Ishikawa (cell line): ENCODE results near the gene EVC2.
A peak's percentile ranks its signal among the peaks of the same experiment; 100 is the strongest.

Source experiments
- CEBPB ChIP-seq: IDR thresholded peaks from 2 replicates; pipeline ENCODE4 v1.6.1; 2012
- CREB1 ChIP-seq: IDR thresholded peaks from 2 replicates; pipeline ENCODE4 v1.6.1; 2012; ENCODE audit warnings: low read depth
- EGR1 ChIP-seq: IDR thresholded peaks from 2 replicates; pipeline ENCODE4 v1.6.1; 2012
- EP300 ChIP-seq: IDR thresholded peaks from 2 replicates; pipeline ENCODE4 v1.6.1; 2012; ENCODE audit warnings: borderline replicate concordance
- FOXM1 ChIP-seq: IDR thresholded peaks from 2 replicates; pipeline ENCODE4 v1.6.1; 2012; ENCODE audit warnings: low read depth, borderline replicate concordance
- MAX ChIP-seq: IDR thresholded peaks from 2 replicates; pipeline ENCODE4 v1.6.1; 2012
- NFIC ChIP-seq: IDR thresholded peaks from 2 replicates; pipeline ENCODE4 v1.6.1; 2012
- RAD21 ChIP-seq: IDR thresholded peaks from 2 replicates; pipeline ENCODE4 v1.6.1; 2012; ENCODE audit warnings: low read depth
- REST ChIP-seq: IDR thresholded peaks from 2 replicates; pipeline ENCODE4 v1.6.1; 2012; ENCODE audit warnings: low read depth, mild to moderate bottlenecking
- TAF1 ChIP-seq: IDR thresholded peaks from 2 replicates; pipeline ENCODE4 v1.6.1; 2012; ENCODE audit warnings: low read depth, mild to moderate bottlenecking
- TCF12 ChIP-seq: IDR thresholded peaks from 2 replicates; pipeline ENCODE4 v1.6.1; 2012; ENCODE audit warnings: low read depth
- TEAD4 ChIP-seq: IDR thresholded peaks from 2 replicates; pipeline ENCODE4 v1.6.1; 2012
- USF1 ChIP-seq: IDR thresholded peaks from 2 replicates; pipeline ENCODE4 v1.6.1; 2012
- YY1 ChIP-seq: IDR thresholded peaks from 2 replicates; pipeline ENCODE4 v1.6.1; 2012; ENCODE audit warnings: low read depth
- ZBTB7A ChIP-seq: IDR thresholded peaks from 2 replicates; pipeline ENCODE4 v1.6.1; 2012; ENCODE audit warnings: low read depth

EVC2 gene

GRCh38 chr4:5611750-5612149 is 96.6 kb downstream of the EVC2 start:
- no peak for TF ChIP-seq FOXM1
- no peak for TF ChIP-seq REST
- no peak for TF ChIP-seq USF1
- TF ChIP-seq TEAD4 = no peak
- no peak for TF ChIP-seq RAD21
- TF ChIP-seq YY1 = no peak
- TF ChIP-seq ZBTB7A = no peak
- TF ChIP-seq CREB1 = no peak
- TF ChIP-seq NFIC = no peak
- no peak for TF ChIP-seq MAX
- no peak for TF ChIP-seq TAF1

- TF ChIP-seq TEAD4 (no peak), CEBPB (no peak), RAD21 (no peak), ZBTB7A (no peak), CREB1 (no peak), YY1 (no peak), TAF1 (no peak), TCF12 (no peak), NFIC (no peak), MAX (no peak), REST (no peak), USF1 (no peak), FOXM1 (no peak), EGR1 (no peak), EP300 (no peak)
These were observed 98.9 kb downstream of the EVC2 start for GRCh38 chr4:5609306-5610007.

- no peak for TF ChIP-seq REST
- TF ChIP-seq EP300 = no peak
- TF ChIP-seq NFIC = no peak
- TF ChIP-seq TAF1 = no peak
These were observed 116.1 kb downstream of the EVC2 start for GRCh38 chr4:5592272-5592671.

GRCh38 chr4:5589495-5589894 is 118.9 kb downstream of the EVC2 start:
- TF ChIP-seq FOXM1 (no peak), EGR1 (no peak), RAD21 (no peak), REST (peak; percentile 52; the same call in 1 of the 2 replicates), ZBTB7A (no peak), YY1 (no peak), CREB1 (no peak)
